Medulla oblongata (tissue), 1 donor: Measurements from ENCODE around the gene INTS7.

Experiments
- DNase-seq: peaks from one replicate; pipeline ENCODE4 v3.0.0-alpha.2; 2015; ENCODE audit errors: extremely low spot score

The INTS7 gene, protein sequence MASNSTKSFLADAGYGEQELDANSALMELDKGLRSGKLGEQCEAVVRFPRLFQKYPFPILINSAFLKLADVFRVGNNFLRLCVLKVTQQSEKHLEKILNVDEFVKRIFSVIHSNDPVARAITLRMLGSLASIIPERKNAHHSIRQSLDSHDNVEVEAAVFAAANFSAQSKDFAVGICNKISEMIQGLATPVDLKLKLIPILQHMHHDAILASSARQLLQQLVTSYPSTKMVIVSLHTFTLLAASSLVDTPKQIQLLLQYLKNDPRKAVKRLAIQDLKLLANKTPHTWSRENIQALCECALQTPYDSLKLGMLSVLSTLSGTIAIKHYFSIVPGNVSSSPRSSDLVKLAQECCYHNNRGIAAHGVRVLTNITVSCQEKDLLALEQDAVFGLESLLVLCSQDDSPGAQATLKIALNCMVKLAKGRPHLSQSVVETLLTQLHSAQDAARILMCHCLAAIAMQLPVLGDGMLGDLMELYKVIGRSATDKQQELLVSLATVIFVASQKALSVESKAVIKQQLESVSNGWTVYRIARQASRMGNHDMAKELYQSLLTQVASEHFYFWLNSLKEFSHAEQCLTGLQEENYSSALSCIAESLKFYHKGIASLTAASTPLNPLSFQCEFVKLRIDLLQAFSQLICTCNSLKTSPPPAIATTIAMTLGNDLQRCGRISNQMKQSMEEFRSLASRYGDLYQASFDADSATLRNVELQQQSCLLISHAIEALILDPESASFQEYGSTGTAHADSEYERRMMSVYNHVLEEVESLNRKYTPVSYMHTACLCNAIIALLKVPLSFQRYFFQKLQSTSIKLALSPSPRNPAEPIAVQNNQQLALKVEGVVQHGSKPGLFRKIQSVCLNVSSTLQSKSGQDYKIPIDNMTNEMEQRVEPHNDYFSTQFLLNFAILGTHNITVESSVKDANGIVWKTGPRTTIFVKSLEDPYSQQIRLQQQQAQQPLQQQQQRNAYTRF

DNA sequence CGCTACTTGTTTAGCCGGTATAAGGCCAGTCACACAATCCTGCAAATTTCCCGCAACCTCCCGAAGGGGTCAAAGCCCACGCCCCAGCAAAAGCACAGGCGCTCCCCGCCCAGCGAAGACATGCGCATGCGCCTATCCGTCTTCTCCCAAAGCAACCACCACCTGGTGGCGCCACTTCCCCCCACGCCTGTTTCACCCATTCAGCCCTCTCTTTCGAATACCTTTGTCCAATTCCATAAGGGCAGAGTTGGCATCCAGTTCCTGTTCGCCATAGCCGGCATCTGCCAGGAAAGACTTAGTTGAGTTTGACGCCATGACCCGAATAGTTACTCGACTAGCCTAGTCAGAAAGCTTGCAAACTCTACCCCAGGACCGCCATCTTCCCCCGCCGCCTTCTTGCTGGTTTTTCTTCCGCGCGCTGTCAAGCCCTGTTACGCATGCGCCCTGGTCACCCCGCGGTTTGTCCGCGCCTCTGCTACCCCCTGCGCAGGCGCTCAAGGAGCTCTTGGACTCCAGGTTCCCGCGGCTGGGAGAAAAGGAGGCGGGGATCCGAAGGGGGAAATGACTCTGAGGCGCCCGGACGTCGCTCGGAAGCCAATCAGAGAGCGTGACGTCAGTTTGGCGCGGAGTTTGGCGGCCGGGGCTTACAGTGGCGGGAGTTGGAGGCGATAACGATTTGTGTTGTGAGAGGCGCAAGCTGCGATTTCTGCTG is at the start of gene INTS7, which contains the start of gene DTL:
INTS7 (minus strand) TSS at position 435 of the 712 bp plus-strand sequence; CDS start at position 315, 120 bp downstream.
DTL (plus strand) TSS at position 626 of the 712 bp plus-strand sequence. CDS start 143 bp downstream, outside the sequence.
- DNase-seq = peak; percentile 100

DNA sequence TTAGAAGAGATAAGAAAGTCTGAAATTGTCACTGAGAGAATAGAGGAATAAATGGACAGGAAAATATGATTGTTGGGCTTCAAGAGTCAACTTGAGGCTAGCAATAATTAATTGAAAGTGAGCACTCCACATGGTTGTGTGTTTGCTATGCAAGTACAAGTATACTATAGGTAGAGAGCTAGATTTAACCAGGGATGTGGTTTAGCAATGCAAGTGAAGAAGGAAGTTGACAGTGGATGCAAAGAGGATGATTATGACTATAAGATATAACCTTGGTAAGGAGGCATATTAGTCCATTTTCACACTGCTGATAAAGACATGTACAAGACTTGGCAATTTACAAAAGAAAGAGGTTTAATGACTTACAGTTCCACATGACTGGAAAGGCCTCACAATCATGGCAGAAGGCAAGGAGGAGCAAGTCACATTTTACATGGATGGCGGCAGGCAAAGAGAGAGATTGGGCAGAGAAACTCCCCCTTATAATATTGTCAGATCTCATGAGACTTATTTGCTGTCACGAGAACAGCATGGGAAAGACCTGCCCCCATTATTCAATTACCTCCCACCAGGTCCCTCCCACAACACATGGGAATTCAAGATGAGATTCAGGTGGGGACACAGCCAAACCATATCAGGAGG is 47.5 kb upstream of the INTS7 start:
- no peak for DNase-seq

DNA sequence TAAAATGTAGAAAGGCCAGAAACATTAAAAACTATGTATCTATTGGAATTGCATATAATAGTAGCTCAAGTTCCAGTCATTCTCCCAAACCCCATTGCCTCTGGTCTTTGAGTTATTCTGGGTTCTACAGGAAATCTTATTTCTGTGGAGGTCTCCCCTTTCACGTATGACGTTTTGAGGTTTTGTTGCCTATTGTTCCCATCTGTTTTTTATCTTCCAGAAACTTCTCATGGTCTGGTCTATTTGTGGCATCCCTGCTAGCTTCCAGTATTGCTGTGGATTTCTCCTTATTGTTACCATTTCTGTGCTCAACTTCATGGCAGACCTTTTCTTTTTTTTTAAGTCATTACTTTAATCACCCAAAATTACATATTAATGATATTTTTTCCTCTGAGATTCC is 43.5 kb upstream of the INTS7 start:
- DNase-seq = no peak

DNA sequence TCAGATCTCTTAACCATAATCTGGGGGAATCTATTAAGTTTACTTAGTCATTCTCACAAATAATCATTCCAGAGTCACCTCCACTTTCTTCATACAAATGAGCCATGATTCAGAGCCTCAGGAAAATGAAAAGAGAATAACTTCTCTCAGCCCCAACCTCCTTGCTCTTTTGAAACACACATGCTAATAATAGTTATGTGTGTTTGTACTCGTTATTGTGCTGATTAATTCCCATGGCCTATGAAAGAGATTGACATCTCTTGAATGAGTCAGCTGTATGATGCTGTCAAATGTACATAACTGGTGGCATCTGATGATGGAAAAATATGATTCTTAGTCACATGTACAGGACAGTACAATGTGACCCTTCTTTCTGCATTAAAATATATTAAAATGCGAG is 41.7 kb upstream of the INTS7 start:
- DNase-seq = no peak

DNA sequence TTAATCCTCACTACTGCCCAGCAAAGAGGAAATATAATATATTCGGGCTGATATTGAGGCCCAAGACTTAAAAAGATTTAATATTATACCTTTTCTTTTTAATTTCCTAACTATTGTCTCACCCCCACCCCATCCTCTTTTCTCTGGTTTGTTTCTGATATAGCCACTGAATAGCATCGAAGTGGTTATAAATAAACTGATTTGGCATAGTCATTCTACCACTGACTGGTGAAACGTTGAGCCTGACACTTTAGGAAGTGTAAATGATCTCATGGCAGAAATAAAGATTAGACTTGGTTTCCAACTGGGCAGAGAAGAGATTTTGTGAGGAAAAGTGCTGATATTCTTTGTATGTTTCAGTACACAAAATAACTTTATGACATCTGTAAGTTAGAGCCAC is 39.5 kb upstream of the INTS7 start:
- no peak for DNase-seq

DNA sequence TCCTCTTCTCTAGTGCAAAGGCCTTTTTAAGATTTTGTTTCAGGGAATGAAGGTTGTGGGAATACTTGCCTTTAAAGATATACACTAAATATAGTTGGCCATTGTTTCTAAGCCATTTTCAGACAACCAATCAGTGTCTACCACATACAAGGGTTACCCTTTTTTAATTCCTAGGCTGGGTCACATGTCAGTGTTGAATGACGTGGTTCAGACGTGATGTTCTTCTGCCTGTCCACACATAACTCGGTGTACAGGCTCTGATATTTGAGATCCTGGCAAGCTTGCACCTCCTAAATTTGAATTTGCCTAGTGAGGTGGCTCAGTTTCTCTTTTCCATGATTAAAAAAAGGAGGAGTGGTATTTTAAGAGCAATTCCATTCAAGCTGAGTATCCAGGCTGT is 39.0 kb upstream of the INTS7 start:
- DNase-seq = no peak

DNA sequence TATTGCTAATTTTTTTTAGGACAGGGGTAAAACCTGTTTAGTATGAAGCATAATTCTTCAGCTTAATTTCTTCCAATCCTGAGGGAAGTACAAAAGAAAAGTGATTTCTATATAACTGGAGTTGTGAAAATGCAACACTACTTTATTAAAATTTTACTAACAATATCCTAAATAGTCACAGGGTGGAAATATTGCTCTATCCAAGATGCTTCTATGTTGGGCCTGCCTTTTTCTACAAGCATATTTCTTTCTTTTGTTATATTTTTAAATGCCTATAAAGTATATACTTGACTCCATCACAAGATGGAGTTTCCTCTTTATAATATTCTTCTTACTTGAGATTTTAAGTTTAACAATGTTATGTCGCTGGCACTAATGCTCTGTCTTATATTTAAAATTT is 38.1 kb upstream of the INTS7 start:
- no peak for DNase-seq

GRCh38 chr1:212072047-212072446 is 36.7 kb upstream of the INTS7 start:
- DNase-seq = no peak

- DNase-seq = peak; percentile 78
Observed at GRCh38 chr1:212070720-212071302, 35.5 kb upstream of the INTS7 start.

GRCh38 chr1:212067787-212068186 is 32.4 kb upstream of the INTS7 start:
- no peak for DNase-seq

DNA sequence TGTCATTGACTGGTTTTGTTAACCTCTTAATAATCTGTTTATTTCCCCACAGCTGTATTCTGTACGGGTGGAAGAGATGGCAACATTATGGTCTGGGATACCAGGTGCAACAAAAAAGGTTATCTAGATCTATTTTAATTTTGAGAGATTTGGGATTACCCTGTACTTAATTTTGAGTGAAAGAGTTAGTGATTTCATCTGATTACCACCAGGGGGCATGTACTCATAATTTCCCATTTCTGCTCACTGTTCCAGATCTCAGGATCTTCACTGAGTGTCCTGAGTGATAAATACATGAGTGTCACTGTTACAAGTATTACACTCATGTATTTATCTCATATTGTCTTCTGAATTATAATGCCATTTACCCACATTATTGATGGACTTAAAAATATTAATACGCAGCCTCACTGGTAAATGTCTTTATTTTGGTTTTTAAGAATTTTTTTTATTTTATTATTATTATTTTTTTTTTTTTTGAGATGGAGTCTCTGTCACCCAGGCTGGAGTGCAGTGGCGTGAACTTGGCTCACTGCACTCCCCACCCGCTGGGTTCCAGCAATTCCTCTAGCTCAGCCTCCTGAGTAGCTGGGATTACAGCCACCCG is 27.6 kb upstream of the INTS7 start:
- DNase-seq = peak; percentile 63

DNA sequence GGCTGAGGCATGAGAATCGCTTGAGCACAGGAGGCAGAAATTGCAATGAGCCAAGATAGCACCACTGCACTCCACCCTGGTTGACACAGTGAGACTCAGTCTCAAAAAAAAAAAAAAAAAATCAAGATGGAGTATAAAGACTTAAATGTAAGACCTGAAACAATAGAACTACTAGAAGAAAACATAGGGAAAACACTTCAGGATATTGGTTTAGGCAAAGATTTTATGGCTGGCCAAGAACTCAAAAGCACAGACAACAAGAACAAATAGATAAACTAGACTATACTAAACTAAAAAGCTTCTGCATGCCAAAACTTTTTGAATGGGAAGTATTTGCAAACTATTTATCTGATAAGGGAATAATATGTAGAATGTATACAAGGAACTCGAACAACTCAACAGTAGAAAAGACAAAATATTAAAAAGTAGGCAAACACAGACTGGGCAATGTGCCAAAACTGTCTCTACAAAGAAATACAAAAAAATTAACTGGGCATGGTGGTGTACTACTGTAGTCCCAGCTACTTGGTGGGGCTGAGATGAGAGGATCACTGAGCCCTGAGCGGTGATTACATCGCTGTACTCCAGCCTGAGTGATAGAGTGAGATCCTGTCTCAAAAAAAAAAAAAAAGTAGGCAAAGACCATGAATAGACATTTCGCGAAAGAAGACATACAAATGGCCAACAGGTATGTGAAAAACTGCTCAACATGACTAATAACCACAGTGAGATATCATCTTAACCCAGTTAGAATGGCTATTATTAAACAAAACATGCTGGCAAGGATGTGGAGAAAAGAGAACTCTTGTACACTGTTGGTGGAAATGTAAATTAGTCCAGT is 25.5 kb upstream of the INTS7 start:
- no peak for DNase-seq

GRCh38 chr1:212055333-212055732 is 20.0 kb upstream of the INTS7 start:
- no peak for DNase-seq

GRCh38 chr1:212053993-212054392 is 18.6 kb upstream of the INTS7 start:
- DNase-seq = no peak

DNA sequence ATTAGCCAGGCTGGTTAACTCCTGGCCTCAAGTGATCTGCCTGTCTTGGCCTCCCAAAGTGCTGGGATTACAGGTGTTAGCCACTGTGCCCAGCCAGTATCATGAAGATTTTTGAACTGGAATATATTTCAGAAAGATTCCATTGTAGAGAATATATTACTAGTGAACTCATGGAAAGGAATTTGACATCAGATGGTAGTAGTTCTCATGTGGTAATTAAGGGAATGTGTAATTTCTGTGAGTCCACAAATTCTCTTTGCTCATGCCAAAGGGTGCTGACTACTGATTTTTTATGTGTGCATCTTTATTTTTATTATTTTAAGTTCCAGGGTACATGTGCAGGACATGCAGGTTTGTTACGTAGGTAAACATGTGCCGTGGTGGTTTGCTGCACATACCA is 10.6 kb upstream of the INTS7 start:
- no peak for DNase-seq

- DNase-seq = no peak
Observed at GRCh38 chr1:212044851-212045250, 9.5 kb upstream of the INTS7 start.

GRCh38 chr1:212042436-212042835 is 7.1 kb upstream of the INTS7 start:
- no peak for DNase-seq

DNA sequence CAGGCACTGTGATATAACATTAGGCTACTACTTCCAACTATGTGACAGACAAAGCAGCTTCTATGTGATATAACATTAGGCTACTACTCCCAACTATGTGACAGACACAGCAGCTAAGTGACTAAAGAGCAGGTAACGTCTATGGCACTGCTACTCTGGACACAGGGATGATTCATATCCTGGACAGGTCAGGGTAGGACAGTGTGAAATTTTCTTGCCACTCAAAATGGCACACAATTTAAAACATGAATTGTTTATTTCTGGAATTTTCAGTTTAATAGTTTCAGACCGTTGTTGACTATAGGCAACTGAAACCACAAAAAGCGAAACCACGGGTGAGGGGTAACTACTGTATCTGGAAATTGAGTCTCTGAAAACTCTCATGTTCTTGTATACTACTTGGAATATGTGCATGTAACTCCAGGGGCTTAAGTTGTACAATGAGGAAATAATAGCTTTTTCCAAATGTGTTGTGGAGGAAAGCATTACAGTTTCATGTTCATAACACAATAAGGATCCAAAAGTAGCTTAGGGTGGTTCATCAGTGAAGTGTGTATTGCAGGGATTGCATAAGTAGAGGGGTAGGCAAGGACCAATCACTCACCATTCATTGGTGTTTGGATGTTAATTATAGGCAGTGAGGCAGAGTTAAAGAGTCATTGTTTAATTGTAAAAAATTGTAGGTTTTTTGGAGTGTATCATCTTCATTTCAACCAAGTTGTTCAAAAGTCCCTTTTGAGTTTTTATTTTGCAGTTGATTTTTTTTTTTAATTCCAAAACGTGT is 5.5 kb upstream of the INTS7 start:
- DNase-seq = no peak

DNA sequence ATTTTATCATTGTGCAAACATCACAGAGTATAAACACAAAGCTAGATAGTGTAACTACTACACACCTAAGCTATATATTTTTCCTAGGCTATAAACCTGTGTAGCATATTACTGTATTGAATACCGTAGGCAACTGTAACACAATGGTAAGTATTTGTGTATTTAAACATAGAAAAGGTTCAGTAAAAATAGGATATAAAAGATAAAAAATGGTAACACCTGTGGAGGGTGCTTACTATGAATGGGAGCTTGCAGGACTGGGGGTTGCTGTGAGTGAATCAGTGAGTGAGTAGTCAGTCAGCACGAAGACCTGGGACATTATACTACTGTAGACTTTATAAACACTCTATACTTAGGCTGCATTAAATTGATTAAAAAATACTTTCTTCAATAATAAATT is 4.3 kb upstream of the INTS7 start:
- no peak for DNase-seq
